HG03457 (cell line): Measurements from ENCODE around the gene CBR3.
"Not testable (repeated sequence)": the region's sequence is repeated elsewhere in the genome, so short reads cannot be mapped to it uniquely, and the experiment has no call there.

Experiments used
- ATAC-seq: cut with Tn5 transposase; IDR thresholded peaks from one replicate; pipeline ENCODE4 v1.9.1; 2021; ENCODE audit warnings: moderate number of reproducible peaks; ENCODE audit not compliant: unreplicated experiment

CBR3 gene

DNA sequence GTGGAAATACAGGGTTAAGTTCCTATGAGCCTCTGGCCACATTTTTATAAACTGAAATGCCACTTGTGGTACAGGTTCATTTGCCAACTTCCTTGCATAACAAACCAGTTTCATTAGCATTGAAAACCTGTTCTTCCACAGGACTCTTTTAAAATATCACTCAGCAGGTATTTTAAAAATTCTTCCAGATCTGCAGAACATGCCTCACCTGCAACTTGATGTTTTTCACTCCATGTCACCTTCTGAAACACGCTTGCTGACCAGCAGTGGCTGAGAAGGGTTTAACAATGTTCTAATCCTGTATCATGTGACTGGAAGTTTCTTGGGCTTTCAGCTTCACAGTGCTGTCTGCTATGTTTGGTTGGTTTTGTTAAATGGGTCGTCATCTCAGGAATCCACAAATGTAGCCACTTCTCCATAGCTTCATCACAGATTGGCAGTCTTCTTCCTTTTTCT lies 17.6 kb upstream of the CBR3 start:
- ATAC-seq: no peak

DNA sequence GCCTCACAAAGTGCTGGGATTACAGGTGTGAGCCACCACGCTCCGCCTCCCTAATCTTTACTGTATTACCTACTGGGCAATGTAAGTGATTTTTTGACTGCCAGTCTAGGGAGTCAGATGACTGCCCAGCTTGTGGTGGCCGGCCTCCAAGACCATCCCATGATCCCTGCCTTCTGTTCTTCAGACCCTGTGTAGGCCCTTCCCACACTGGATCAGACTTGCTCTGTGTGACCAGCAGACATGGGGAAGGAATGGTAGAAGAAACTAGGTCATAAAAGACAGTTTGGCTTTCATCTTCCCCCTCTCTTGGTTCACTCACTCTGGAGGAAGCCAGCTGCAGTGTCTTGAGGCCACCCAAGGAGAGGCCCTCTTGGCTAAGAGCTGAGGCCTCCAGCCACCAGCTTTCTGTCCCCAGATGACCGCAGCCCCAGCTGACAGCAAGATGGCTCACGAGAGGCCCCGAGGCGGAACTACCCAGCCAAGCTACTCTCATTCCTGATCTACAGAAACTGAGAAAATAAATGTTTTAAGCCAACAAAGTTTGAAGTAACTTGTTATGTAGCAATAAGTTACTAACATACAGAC lies 14.5 kb upstream of the CBR3 start:
- no peak for ATAC-seq

DNA sequence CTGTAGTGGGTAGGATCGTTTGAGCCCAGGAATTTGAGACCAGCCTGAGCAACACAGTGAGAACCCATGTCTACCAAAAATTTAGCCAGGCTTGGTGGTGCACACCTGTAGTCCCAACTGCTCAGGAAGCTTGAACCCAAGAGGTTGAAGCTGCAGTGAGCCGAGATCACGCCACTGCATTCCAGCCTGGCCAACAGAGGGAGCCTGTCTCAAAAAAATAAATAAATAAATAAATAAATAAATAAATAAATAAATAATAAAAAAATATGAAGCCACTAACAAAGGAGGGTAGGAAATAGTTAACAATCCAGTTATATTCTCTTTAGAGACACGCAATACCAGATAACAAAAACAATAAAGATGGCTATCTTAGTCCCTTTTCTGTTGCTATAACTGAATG lies 11.9 kb upstream of the CBR3 start:
- no peak for ATAC-seq

DNA sequence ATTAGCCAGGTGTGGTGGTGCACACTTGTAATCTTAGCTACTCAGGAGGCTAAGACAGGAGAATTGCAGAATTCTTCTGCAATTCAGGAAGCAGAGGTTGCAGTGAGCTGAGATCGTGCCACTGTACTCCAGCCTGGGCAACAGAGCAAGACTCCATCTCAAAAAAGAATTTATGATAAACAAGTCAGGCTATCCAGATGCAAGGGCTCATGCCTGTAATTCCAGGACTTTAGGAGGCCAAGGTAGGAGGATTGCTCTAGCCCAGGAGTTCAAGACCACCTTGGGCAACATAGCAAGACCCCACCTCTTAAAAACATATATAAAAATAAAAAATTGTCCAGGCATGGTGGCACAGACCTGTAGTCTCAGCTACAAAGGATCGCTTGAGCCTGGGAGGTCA lies 10.5 kb upstream of the CBR3 start:
- no peak for ATAC-seq

DNA sequence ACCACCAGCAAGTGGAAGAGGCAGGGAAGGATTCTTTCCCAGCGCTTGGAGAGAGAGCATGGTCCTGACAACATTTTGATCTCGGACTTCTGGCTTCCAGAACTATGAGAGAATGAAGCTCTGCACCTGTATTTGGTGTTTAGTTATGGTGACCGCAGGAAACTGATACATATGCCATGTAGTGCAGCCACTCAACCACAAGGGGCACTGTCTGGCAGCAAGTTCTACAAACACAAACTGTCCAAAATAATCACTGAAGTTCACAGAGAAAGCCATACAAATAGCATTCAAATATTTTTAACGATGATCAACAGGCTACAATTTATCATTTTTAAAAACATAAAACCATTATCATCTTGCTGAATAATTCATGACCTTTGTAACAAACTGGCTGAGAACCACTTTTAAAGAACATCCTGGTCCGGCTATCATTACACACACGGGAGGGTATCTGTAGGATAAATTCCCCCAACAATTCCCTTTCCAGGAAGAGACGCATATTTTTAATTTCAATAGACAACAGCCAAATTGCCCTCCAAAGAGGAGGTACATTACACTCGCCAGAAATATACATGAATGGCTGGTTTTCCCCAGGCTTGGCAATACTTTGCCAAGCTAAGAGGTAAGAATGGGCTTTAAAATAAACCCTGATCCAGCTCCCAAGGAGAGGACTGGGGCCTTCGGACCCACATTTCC lies 9.2 kb upstream of the CBR3 start:
- no peak for ATAC-seq

DNA sequence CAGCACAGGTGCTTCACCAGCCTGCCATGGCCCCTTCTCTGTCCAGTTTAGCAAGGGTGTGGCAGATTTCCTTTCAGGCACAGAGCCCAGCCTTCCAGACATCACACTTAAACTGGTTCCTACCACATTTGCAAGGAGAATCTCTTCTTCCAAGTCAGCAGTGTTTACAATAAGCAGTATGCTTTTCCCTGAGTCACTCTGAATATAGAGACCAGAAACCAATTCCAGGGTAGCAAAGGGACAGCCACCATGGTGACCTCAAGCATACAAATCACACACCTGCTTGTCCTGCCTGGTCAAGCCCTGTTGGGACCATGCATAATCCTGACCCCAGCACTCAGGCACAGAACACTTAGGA lies 8.7 kb upstream of the CBR3 start:
- no peak for ATAC-seq

DNA sequence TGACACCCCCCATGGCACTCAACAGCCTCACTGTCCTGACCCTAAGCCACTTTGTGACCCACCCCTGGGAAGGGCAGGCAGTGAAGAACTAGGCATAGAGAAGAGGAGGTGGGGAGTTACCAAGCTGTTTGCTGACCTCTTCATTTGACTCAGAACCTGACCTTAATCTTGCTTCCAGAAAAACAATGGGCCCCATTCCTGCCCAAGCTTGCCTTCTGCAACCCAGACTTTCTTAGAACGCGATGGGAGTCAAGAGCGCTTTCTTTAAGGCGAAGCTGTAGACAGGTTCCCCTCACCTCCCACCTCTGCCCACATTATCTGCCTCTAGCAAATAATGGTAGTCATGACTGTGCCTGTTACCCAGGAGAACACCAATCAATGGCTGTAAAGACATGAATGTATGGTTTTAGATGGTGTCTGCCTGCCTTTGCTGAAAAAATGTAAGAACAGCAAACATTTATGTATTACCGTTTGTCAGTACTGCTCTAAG lies 8.2 kb upstream of the CBR3 start:
- no peak for ATAC-seq

DNA sequence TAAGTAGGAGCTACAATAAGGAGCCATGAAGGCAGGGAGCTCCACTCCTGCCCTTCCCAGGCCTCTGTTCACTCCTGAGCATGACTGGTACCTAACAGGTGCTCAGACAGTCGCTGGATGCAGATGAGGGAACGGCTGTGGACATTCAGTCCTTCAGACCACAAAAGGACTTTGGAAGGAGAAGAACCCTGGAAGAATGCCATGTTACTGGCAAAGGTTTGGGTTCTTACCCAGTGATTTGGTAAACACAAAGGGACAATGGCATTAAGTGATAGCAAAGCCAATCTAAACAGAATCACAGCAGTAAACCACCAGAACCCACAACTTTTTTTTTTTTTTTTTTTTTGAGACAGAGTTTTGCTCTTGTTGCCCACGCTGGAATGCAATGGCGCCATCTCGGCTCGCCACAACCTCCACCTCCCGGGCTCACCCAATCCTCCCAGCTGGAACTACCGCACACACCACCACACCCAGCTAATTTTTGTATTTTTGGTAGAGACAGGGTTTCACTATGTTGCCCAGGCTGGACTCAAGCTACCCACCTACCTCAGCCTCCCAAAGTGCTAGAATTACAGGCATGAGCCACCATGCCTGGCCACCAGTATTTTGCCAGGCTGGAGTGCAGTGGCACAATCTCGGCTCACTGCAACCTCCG lies 7.5 kb upstream of the CBR3 start:
- ATAC-seq: no peak

DNA sequence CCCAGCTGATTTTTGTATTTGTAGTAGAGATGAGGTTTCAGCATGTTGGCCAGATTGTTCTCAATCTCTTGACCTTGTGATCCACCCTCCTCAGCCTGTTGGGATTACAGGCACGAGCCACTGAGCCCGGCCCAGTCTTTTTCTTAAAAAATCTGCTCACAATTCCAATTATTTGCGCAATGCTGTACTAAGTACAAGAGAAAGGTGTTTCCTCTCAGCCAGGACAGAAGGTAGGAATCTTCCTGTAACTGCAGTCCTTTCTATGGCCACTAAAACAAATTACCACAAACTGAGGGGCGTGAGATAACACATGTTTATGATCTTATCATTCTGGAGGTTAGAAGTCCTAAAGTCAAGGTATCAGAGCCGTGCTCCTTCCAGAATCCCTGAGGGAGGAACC lies 6.9 kb upstream of the CBR3 start:
- ATAC-seq: no peak

DNA sequence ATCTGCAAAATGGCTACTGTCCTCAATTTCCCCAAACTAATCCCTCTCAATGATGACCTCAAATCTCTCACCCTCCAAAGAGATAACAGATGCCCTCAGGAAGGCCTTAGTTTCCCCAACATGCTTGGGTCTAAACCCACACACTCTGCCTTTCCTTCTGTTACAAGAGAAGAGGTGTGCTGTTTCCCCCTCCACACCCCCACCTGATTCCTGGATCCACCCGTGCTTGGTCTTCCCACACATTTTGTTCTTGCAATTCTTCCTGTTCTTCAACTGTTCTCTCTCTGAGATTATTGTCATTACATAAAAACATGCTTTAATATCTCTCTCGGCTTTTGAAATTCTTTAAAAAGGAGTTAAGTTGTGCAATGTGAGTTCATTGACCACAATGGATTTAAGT lies 5.7 kb upstream of the CBR3 start:
- ATAC-seq: no peak

DNA sequence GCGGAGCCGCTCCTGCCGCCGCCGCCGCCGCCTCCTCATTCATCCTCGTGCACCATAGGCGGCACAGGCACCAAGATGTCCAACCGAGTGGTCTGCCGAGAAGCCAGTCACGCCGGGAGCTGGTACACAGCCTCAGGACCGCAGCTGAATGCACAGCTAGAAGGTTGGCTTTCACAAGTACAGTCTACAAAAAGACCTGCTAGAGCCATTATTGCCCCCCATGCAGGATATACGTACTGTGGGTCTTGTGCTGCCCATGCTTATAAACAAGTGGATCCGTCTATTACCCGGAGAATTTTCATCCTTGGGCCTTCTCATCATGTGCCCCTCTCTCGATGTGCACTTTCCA lies 4.5 kb upstream of the CBR3 start:
- not testable (repeated sequence) for ATAC-seq

DNA sequence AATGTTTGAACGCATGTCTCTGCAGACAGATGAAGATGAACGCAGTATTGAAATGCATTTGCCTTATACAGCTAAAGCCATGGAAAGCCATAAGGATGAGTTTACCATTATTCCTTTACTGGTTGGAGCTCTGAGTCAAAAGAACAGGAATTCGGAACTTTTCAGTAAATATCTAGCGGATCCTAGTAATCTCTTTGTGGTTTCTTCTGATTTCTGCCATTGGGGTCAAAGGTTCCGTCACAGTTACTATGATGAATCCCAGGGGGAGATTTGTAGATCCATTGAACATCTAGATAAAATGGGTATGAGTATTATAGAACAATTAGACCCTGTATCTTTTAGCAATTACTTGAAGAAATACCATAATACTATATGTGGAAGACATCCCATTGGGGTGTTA lies 4.0 kb upstream of the CBR3 start:
- not testable (repeated sequence) for ATAC-seq

DNA sequence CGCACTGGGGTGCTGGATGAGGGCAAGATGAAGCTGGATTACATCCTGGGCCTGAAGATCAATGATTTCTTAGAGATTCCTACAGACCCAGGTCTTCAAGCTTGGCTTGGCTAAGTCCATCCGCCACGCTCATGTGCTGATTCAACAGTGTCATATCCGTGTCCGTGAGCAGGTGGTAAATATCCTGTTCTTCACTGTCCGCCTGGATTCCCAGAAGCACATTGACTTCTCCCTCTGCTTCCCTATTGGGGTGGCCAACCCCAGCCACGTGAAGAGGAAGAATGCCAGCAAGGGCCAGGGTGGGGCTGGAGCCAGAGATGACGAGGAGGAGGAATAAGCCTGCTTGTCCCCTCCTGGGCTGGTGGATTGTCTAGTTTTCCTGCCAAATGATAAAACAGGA lies 2.2 kb upstream of the CBR3 start:
- no peak for ATAC-seq

DNA sequence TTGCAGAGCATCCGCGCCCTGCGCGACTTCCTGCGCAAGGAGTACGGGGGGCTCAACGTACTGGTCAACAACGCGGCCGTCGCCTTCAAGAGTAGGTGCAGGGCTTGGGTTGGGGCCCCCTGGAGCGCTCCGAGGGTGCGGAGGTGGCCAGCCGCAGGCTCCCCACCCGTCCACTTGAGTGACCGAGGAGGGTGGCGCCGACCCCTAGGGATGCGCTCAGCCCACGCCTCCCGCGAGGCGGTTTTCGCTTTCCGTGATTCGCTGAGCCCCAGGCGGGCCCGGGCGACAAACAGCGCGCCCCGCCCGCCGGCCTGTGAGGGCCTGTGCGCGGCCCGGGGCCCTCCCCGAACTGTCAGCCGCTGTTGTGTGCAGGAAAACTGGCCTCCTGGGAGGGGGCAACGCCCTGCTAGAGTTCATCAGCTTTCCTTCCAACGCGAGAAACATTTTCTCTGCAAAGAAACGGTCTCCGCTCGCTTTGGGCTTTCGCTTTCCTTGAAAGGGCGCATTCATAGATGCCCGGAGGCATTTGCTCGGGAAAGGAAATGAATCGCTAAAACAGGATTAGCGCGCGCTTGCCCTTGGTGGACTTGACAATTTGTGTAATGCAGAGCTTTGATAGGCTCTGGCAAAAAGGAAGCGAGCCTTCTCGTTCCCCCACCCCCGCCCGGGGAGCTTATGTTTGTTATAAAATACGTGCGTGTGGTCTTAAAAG lies 668 bp downstream of the CBR3 start:
- no peak for ATAC-seq

DNA sequence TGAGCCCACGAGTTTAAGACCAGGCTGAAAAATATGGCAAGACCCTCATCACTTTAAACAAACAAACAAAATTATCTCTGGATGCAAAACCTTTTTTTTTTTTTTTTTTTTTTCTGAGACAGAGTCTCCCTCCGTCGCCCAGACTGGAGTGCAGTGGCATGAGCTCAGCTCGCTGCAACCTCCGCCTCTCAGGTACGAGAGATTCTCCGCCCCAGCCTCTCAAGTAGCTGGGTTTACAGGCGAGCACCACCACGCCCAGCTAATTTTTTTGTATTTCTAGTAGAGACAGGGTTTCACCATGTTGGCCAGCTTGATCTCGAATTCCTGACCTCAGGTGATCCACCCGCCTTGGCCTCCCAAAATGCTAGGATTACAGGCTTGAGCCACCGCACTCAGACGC lies 4.9 kb downstream of the CBR3 start:
- not testable (repeated sequence) for ATAC-seq

DNA sequence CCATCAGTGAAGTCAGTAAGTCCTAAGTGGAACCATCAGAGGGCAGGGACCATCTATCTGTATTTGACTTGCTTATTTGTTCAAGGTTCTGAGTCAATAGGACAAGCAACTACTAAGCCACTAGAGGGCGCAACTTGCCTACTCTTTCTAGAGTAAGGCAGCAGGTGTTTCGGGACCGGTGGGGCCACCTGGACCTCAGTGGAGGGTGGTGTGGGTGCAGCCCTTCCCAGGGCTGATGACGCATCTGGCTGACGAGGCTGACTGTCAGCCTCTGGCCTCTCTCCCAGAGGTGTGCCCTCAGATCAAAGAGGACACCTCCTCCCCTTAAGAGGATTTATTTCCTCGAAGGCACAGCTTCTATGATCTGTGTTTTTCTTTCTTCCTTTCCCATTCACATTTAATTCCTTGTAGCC lies 6.6 kb downstream of the CBR3 start:
- no peak for ATAC-seq

DNA sequence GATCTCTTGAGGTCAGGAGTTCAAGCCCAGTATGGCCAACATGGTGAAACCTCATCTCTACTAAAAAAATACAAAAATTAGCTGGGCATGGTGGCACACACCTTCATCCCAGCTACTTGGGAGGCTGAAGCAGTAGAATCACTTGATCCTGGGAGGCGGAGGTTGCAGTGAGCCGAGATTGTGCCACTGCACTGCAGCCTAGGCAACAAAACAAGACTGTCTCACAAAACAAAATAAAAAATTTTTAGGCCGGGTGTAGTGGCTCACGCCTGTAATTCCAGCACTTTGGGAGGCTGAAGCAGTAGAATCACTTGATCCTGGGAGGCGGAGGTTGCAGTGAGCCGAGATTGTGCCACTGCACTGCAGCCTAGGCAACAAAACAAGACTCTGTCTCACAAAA lies 9.4 kb downstream of the CBR3 start:
- ATAC-seq: not testable (repeated sequence)

DNA sequence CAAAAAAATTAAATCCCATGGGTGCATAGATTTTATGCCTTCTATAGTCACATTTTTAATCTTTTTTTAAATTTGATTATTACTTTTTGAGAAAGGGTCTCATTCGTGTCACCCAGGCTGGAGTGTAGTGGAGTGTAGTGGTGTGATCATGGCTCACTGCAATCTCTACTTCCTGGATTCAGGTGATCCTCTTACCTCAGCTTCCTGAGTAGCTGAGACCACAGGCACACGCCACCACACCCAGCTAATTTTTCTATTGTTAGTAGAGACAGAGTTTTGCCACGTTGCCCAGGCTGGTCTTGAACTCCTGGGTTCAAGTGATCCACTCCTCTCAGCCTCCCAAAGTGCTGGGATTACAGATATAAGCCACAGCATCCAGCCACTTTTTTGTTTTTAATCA lies 10.4 kb downstream of the CBR3 start:
- no peak for ATAC-seq

DNA sequence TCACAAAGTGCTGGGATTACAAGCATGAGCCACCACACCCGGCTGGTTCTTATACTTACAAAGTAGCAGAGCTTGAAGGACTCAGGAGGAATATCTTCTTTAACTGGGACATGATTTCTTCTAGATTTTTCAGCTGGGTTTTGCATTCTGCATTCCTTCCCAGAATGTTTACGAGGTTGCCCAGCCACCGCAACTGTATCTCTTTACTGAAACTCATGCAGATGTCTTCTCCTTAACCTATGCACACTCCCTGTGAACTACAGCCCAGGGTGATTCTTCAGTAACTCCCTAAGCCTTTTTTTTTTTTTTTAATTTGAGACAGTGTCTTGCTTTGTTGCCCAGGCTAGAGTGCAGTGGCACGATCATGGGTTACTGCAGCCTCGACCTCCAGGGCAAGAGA lies 13.0 kb downstream of the CBR3 start:
- ATAC-seq: no peak

DNA sequence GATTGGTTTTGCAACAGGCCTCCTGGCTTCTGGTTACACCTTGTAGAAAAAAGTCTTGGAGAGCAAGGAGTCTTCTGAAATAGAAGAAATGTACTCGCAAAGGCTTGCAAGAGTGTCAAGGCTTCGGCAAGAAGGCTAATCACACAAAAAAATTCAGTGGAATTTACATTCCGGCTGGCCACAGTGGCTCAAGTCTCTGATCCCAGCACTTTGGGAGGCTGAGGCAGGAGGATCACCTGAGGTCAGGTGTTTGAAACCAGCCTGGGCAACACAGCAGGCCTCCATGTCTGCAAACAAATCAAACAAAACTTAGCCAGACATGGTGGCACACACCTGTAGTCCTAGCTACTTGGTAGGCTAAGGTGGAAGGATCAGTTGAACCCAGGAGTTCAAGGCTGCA lies 14.0 kb downstream of the CBR3 start:
- no peak for ATAC-seq

DNA sequence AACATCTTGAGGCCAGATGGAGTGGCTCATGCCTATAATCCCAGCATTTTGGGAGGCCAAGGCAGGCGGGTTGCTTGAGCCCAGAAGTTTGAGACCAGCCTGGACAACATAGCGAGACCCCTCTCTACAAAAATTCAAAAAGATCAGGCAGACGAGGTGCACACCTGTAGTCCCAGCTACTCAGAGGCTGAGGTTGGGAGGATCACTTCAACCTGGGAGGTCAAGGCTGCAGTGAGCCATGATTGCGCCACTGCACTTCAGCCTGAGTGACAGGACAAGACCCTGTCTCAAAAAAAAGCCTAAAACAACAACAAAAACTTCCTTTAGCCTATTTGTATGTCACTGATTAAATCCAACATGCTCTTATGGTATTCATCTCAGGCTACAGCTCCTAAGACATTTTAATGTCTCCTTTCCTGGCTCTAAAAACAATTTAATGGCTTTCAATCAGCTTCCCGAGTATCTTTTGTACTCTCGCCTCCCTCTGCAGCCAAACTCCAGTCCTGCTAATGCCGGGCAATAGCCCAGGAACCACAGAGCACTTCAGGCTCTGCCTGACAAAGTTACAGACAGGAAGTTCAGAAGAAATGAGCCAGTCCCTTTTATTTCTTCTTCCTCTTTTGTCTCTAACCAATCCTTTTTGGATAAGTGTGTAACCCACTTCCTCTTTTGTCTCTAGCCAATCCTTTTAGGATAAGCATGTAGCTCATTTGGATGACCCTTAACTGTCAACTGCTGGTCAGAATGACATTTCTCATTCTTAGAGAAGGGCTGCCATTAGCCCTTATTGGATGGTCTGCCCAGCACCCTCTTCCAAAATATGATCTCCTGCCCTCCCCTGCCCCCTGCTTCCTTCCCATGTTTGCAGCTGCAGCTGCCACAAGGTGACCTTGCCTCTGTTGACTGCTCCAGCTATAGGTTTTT lies 15.2 kb downstream of the CBR3 start:
- ATAC-seq: no peak
